D721Med (cell line): ENCODE results near the gene BRSK1.

ENCODE experiments used
- DNase-seq: peaks from one replicate; pipeline ENCODE4 v3.0.0; 2011; ENCODE audit warnings: low spot score; ENCODE audit not compliant: insufficient read length
- FAIRE-seq: peaks from 2 replicates; lab custom pipeline; 2011; peaks lifted over from hg19 to GRCh38; lab: Jason Lieb, UNC
- TF ChIP-seq, protein P1 (sequence below): IDR thresholded peaks from 2 replicates; pipeline ENCODE4 v1.5.1; 2012; ENCODE audit warnings: mild to moderate bottlenecking, control low read depth; ENCODE audit not compliant: insufficient read depth; ENCODE audit errors: missing control alignments

BRSK1 gene

DNA sequence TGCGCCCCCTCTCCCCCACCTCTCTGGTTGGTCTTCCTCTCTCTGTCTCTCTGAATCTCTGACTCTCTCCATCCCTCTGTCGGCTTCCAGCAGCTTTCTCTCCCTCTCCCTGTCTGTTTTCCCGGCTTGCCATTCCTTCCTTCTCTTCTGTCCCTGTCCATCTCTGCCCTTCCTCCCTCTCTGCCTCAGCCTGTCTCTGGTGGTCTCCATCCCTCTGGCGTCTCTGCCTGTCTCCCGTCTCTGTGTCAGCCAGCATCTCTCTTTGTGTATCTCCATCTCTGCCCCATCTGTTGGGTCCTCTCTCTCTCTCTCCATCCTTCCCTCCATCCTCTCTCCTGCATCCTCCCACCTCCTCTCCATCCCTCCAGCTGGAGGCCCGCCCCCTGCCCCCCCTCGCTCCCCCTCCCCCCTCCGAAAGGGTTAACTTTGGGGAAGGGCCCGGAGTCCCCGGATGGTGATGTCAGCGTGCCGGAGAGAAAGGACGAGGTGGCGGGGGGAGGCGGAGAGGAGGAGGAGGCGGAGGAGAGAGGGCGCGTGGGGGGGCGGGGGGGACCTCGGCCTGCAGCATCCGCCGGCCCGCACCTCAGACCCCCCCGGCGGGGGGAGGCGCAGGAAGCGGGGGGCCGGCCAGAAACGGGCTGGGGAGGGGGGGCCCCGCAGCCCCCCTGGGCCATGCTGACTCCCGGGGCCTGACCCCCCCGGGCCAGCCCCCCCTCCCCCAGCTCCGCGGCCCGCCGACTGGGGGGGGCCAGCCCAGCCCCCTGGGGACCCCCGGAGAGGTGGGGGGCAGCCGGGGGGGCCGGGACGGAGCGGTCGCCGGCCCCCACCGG is at the start of gene BRSK1:
TSS of gene BRSK1 (plus strand) at position 450 of the 830 bp plus-strand sequence. CDS start 446 bp downstream, outside the sequence.
- FAIRE-seq (no peak), DNase-seq (peak; percentile 80)
- TF ChIP-seq, protein P1, sequence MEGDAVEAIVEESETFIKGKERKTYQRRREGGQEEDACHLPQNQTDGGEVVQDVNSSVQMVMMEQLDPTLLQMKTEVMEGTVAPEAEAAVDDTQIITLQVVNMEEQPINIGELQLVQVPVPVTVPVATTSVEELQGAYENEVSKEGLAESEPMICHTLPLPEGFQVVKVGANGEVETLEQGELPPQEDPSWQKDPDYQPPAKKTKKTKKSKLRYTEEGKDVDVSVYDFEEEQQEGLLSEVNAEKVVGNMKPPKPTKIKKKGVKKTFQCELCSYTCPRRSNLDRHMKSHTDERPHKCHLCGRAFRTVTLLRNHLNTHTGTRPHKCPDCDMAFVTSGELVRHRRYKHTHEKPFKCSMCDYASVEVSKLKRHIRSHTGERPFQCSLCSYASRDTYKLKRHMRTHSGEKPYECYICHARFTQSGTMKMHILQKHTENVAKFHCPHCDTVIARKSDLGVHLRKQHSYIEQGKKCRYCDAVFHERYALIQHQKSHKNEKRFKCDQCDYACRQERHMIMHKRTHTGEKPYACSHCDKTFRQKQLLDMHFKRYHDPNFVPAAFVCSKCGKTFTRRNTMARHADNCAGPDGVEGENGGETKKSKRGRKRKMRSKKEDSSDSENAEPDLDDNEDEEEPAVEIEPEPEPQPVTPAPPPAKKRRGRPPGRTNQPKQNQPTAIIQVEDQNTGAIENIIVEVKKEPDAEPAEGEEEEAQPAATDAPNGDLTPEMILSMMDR: no peak

DNA sequence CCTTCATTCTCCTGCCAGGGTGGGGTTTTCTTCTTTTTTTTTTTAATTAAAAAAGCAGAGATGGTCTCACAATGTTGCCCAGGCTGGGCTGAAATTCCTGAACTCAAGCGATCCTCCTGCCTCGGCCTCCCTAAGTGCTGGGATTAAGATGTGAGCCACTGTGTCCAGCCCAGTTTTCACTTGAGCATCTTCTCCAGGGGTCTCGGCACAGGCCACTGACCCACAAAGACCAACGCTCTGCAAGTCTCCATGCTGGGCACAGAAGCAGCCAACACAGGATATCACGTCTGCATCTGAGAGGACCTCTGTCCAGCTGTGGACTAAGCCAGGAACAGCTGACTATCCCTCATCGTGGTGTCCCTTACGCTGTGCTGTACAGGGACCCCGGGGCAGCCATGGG is 45.8 kb upstream of the BRSK1 start:
- FAIRE-seq: no peak
- DNase-seq: no peak
- TF ChIP-seq, protein P1: no peak

DNA sequence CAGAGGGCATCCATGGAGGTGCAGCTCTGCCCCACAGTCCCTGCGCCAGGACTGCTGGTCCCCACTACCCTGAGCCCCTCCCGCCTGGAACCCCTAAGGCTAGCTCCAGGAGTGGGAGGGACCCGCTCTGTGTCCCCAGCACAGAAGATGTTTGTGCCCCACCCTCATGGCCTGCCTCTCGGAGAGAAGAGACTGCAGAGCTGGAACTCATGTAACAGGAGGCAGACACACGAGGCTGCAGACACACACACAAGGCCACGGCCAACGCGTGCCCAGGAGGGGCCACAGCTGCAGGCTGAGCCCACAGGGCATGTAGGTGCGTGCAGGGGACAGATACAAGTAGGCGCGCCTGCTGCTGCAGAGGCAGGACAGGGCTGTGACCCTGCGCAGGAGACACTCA is 44.8 kb upstream of the BRSK1 start:
- TF ChIP-seq, protein P1: no peak
- no peak for DNase-seq
- FAIRE-seq: no peak

DNA sequence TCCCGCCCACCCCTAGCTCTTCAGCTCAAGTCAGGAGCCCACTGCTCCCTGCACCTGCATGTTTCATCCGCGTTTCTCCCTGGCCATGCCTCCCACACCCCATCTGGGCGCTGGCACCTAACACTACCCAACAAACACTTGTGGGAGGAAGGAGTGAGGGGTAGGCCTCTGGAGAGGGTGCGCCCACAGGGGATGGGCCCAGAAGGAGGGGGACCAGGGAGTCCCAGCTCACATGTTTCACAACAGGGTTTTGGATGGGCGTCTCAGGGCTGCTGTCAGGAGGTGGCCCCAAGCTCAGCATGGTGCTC is 43.1 kb upstream of the BRSK1 start:
- TF ChIP-seq, protein P1: no peak
- no peak for FAIRE-seq

DNA sequence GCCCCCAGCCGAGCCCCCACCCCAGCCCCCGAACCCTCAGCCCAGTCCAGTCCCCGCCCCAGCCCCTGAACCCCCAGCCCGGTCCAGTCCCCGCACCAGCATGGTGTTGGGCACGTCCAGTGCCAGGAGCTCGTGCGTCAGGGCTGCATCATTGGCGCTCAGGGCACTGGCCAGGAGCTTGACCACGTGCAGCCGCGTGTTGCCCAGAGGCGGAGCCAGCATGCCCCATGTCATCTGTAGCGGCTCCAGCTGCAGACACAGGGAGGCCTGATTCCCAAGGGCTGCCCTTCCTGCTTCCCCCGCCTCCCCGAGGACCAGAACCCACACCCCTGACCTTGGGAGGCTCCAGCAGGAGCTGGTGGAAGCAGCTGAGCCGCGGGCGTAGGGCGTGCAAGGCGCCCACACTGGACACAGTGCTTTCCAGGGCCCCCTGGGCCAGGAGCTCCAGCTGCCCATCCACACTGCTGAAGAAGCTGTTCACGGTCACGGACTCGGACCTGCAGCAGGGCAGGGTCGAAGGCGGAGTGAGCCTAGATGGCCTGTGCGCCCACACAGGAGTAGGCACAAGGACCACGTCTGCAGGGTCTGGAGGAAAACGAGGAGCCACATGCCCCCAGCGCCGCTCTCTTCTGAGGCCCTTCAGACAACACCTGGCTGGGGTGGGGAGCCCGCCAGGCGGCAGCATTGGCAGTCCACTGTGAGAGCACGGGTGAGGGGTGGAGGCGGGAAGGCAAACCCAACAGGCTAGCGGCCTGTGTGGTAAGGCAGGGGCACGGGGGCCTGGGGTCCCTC is 42.5 kb upstream of the BRSK1 start:
- FAIRE-seq (no peak), DNase-seq (no peak)
- TF ChIP-seq, protein P1: no peak

More for the DNA sequence above, 43.1 kb upstream of the BRSK1 start:
- DNase-seq: no peak

DNA sequence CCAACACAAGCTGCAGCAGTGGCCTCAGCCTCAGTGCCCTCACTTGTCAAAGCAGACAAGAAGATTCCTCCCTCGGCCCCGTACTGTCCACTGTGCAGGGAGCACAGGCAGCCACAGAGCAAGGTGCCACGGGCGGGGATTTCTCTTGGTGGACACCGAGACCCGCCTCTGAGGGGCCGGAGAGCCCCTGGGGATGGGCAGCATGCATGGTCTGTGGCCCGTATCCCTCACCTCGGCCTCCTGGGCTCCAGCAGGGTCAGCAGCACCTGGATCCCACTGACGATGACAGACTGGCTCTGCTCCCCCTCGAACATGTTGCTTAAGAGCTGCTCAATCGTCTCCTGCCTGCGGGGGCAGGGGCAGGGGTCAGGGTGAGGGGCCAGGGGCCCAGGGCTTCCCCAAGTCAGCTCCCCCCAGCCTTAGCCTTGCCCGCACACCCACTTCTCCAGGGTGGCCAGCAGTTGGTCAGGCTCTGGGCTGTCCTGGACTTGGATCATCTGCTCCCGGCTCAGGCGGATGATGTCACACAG is 41.8 kb upstream of the BRSK1 start:
- no peak for DNase-seq
- no peak for FAIRE-seq
- TF ChIP-seq, protein P1: no peak

DNA sequence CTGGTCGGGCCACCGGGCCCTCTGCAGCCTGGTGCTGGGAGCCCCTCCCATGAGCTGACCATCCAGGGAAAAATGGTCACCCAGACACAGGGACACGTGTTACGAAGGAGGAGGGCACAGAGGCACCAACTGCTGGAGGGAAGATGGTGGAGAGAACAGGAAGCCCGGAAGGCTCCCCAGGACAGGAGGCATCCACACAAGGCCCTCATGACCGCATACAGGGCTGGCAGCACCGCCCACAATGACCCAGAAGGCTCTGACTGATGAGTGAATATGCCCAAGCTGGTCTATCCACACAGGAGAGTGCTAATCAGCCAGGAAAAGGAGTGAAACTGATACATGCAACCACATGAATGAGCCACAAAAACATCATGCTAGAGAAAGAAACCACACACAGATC is 41.3 kb upstream of the BRSK1 start:
- no peak for FAIRE-seq
- TF ChIP-seq, protein P1: no peak

More for the DNA sequence above, 41.3 kb upstream of the BRSK1 start:
- DNase-seq: no peak
